Brain pericyte (primary cell): Measurements from ENCODE around the gene NTHL1.

Experiments
- DNase-seq: peaks from one replicate; pipeline ENCODE4 v3.0.0-alpha.2; 2012; ENCODE audit warnings: low read depth, low spot score

NTHL1 gene

GRCh38 chr16:2084895-2085625 lies 37.4 kb upstream of the NTHL1 start:
- DNase-seq, result no peak

- DNase-seq, result no peak
Measured at GRCh38 chr16:2083876-2084780, 36.5 kb upstream of the NTHL1 start.

- DNase-seq, result no peak
Measured at GRCh38 chr16:2083409-2083808, 35.8 kb upstream of the NTHL1 start.

GRCh38 chr16:2082983-2083364 lies 35.3 kb upstream of the NTHL1 start:
- no peak for DNase-seq

- no peak for DNase-seq
Measured at GRCh38 chr16:2082171-2082982, 34.7 kb upstream of the NTHL1 start.

- no peak for DNase-seq
Measured at GRCh38 chr16:2081201-2082084, 33.8 kb upstream of the NTHL1 start.

GRCh38 chr16:2079991-2080390 lies 32.4 kb upstream of the NTHL1 start:
- DNase-seq, result no peak

GRCh38 chr16:2079311-2079800 lies 31.7 kb upstream of the NTHL1 start:
- no peak for DNase-seq

- DNase-seq, result no peak
Measured at GRCh38 chr16:2078691-2079090, 31.1 kb upstream of the NTHL1 start.

GRCh38 chr16:2078096-2078495 lies 30.5 kb upstream of the NTHL1 start:
- DNase-seq, result no peak

- DNase-seq, result no peak
Measured at GRCh38 chr16:2077696-2078095, 30.1 kb upstream of the NTHL1 start.

GRCh38 chr16:2077016-2077415 lies 29.4 kb upstream of the NTHL1 start:
- no peak for DNase-seq

- no peak for DNase-seq
Measured at GRCh38 chr16:2076072-2076865, 28.6 kb upstream of the NTHL1 start.

- no peak for DNase-seq
Measured at GRCh38 chr16:2075631-2076030, 28.0 kb upstream of the NTHL1 start.

GRCh38 chr16:2074071-2074470 lies 26.4 kb upstream of the NTHL1 start:
- no peak for DNase-seq

- no peak for DNase-seq
Measured at GRCh38 chr16:2072926-2073325, 25.3 kb upstream of the NTHL1 start.

- no peak for DNase-seq
Measured at GRCh38 chr16:2071454-2072202, 24.0 kb upstream of the NTHL1 start.

GRCh38 chr16:2070576-2071453 lies 23.2 kb upstream of the NTHL1 start:
- no peak for DNase-seq
